ENCODE data around the gene WWTR1. TPM values are rescaled to one million over a fixed set of nuclear protein-coding genes. Genes with fewer than 3 reads are reported as not detected.

WWTR1 gene
- total RNA-seq, 1 experiment from 2014 or later = 73.5 TPM

DNA sequence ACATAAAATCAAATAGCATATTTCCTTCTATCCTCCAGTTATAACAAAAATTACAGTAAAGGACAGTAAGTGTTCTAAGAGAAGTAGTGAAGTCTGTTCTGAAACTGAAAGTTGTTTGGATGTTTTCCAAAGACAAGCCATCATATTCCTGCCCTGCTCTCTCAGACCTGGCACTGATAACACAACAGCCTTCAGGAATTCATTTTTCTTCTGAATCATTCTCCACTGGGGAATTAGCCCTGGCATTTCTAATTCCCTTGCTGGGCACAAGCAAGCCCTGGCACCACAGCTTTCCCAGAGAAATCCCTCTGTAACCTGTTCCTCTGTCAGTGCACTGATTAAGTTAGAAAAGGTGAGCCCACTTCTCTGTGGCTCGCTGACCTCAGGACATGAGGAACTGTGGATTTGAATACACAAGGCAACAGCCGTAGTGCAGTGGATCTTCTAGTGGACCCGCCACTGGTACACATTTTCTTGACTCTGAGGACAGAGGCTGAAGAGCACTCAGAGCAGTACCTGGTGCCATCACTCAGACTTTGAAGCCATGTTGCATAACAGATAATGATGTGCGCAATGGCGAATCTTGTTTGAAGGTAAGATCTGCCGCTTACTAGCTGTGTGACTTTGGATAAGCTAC lies 61.6 kb downstream of the WWTR1 start:
- ChIA-PET POLR2A (ENCODE audit: unreplicated experiment) (interaction anchor here (0.5 kb wide), 1 partner anchor 65 kb away, joined by 4 read pairs; no protein-coding TSS in a partner anchor), CTCF (interaction anchor here (0.6 kb wide), 1 partner anchor 215 kb away, joined by 3 read pairs; no protein-coding TSS in a partner anchor)
- Histone ChIP-seq H3K9me2 (ENCODE audit: insufficient read depth) (no peaks in the 10 kb centered on the region; the same call in 1 of the 2 replicates), H3K9me3 (ENCODE audit: insufficient read depth, low read depth) (no peaks in the 10 kb centered on the region), H2AFZ (no peak overlapping the region), H3K36me3 (ENCODE audit: low read depth) (no peaks in the 10 kb centered on the region), H3F3A (ENCODE audit: insufficient read depth, low read depth) (peaks cover 13% of the 10 kb centered on the region; the same call in 1 of the 2 replicates), H3K4me2 (no peak overlapping the region), H4K20me1 (ENCODE audit: insufficient read depth) (no peaks in the 10 kb centered on the region; the same call in 1 of the 2 replicates), H3K4me1 (replicated peaks; ENCODE audit: insufficient read depth) (no peaks in the 10 kb centered on the region), H3K4me3 (no peak overlapping the region), H3K79me2 (ENCODE audit: low read depth) (peaks cover 88% of the 10 kb centered on the region), H3K27me3 (ENCODE audit: insufficient read depth, low read depth) (no peaks in the 10 kb centered on the region), H3K27ac (no peak overlapping the region)
- intact Hi-C loops (cut with micrococcal nuclease; ENCODE audit: unreplicated experiment) = no loop called here
- BruUV-seq (replicated peaks) = no TSS peak
- no peak for DNase-seq
- TF ChIP-seq EZH2 (IDR thresholded peaks at IDR 0.05; ENCODE audit: low read depth) = no peak
- TF ChIP-seq, protein P1, sequence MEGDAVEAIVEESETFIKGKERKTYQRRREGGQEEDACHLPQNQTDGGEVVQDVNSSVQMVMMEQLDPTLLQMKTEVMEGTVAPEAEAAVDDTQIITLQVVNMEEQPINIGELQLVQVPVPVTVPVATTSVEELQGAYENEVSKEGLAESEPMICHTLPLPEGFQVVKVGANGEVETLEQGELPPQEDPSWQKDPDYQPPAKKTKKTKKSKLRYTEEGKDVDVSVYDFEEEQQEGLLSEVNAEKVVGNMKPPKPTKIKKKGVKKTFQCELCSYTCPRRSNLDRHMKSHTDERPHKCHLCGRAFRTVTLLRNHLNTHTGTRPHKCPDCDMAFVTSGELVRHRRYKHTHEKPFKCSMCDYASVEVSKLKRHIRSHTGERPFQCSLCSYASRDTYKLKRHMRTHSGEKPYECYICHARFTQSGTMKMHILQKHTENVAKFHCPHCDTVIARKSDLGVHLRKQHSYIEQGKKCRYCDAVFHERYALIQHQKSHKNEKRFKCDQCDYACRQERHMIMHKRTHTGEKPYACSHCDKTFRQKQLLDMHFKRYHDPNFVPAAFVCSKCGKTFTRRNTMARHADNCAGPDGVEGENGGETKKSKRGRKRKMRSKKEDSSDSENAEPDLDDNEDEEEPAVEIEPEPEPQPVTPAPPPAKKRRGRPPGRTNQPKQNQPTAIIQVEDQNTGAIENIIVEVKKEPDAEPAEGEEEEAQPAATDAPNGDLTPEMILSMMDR (conservative IDR thresholded peaks at IDR 0.05) = no peak

DNA sequence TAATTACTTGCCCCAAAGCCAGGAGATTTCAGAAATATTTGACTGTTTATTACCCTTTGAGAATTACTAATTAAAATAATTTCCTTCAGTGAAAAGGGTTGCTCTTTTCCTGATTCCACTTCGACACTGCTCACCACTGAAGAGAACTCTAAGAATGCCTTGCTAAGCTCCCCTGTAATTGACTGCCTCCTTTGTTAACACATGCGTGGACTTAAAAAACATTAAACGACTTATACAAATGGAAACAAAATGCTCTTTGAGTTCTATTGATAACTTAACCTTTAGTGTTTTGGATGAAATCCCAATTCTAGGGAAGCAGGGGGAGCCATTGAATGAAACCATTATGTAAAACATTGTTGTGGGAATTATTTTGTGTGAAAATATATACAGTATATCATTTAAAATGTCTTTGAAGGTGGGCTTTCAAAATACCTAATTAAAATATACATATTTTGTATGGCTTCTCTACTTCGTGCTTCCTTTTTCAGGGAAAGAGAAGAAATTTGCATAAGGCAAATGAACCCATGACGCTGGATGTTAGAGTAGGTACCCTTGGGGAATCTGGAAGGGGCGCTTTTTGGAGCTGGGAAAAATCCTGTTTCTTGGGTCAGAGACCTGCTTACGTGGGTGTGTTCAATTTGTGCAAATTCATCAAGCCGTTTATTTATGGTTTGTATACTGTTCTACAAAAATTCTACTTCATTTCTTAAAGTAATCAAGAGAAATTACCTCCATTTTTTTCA lies 64.2 kb downstream of the WWTR1 start:
- POLR2A ChIA-PET (ENCODE audit: unreplicated experiment) = no interaction called here
- peaks cover 13% of the 10 kb centered on the region for H3F3A ChIP-seq (ENCODE audit: insufficient read depth, low read depth)
- BruUV-seq (replicated peaks) = no TSS peak
- H3K79me2 ChIP-seq (ENCODE audit: low read depth) = peaks cover 82% of the 10 kb centered on the region
- no peaks in the 10 kb centered on the region for H3K9me3 ChIP-seq (ENCODE audit: insufficient read depth, low read depth)
- DNase-seq = no peak
- intact Hi-C loops (cut with micrococcal nuclease; ENCODE audit: unreplicated experiment) = no loop called here
- no peak overlapping the region for H3K4me3 ChIP-seq
- no peak for TF ChIP-seq EZH2 (IDR thresholded peaks at IDR 0.05; ENCODE audit: low read depth)
- TF ChIP-seq, protein P1 (conservative IDR thresholded peaks at IDR 0.05) = no peak
- no peak overlapping the region for H3K4me2 ChIP-seq
- no peak overlapping the region for H3K27ac ChIP-seq
- H3K36me3 ChIP-seq (ENCODE audit: low read depth) = no peaks in the 10 kb centered on the region
- H3K4me1 ChIP-seq (replicated peaks; ENCODE audit: insufficient read depth) = 0 out of 2 replicates have a peak, but pooled peaks cover 6% of the 10 kb centered on the region
- H3K9me2 ChIP-seq (ENCODE audit: insufficient read depth) = no peaks in the 10 kb centered on the region
- no peak overlapping the region for H2AFZ ChIP-seq
- CTCF ChIA-PET = no interaction called here
- no peaks in the 10 kb centered on the region; the same call in 1 of the 2 replicates for H4K20me1 ChIP-seq (ENCODE audit: insufficient read depth)
- H3K27me3 ChIP-seq (ENCODE audit: insufficient read depth, low read depth) = no peaks in the 10 kb centered on the region

GRCh38 chr3:149592758-149593240 lies 65.0 kb downstream of the WWTR1 start:
- Histone ChIP-seq H3F3A (ENCODE audit: insufficient read depth, low read depth) (peaks cover 21% of the 10 kb centered on the region), H3K4me1 (replicated peaks; ENCODE audit: insufficient read depth) (peaks cover 14% of the 10 kb centered on the region), H3K36me3 (ENCODE audit: low read depth) (no peaks in the 10 kb centered on the region), H3K79me2 (ENCODE audit: low read depth) (peaks cover 82% of the 10 kb centered on the region), H3K9me3 (ENCODE audit: insufficient read depth, low read depth) (no peaks in the 10 kb centered on the region), H3K27me3 (ENCODE audit: insufficient read depth, low read depth) (no peaks in the 10 kb centered on the region), H2AFZ (no peak overlapping the region), H3K4me2 (no peak overlapping the region), H3K9me2 (ENCODE audit: insufficient read depth) (no peaks in the 10 kb centered on the region), H4K20me1 (ENCODE audit: insufficient read depth) (no peaks in the 10 kb centered on the region; the same call in 1 of the 2 replicates), H3K4me3 (no peak overlapping the region), H3K27ac (no peak overlapping the region)
- TF ChIP-seq, protein P1 (conservative IDR thresholded peaks at IDR 0.05) = no peak
- no peak for TF ChIP-seq EZH2 (IDR thresholded peaks at IDR 0.05; ENCODE audit: low read depth)
- intact Hi-C loops (cut with micrococcal nuclease; ENCODE audit: unreplicated experiment) = no loop called here
- CTCF ChIA-PET = no interaction called here
- POLR2A ChIA-PET (ENCODE audit: unreplicated experiment) = interaction anchor here (0.6 to 0.7 kb wide), 3 partner anchors 147 to 215 kb away, joined by 4 to 7 read pairs (median 4); no protein-coding TSS in a partner anchor
- BruUV-seq (replicated peaks) = no TSS peak
- DNase-seq = no peak
